IMR-90 (cell line): Measurements from ENCODE around the gene ATG7. TPM values are rescaled to one million over a fixed set of nuclear protein-coding genes. Genes with fewer than 3 reads are reported as not detected.

Source experiments
- ATAC-seq: fragments of 200-7000 bp; cut with Tn5 transposase; 2 replicates; pipeline ENCODE4 v1.9.1; 2020; ENCODE audit warnings: low read depth, mild to moderate bottlenecking, moderate library complexity
- BruUV-seq: library from RNA; stranded (reverse); fragments of 400-500 nt; replicated peaks from 2 replicates; lab custom pipeline; 2021; lab: Mats Ljungman, UMichigan
- CTCF ChIA-PET: fragments of 300-600 bp; formaldehyde crosslinking; extraction: SDS; loops from one replicate; lab custom pipeline; 2021; ENCODE audit warnings: antibody characterized with exemption; lab: Yijun Ruan, JAX
- POLR2A ChIA-PET: fragments of 300-600 bp; sonication (Branson Sonifier 250); formaldehyde crosslinking; loops from one replicate; lab custom pipeline; 2022; ENCODE audit warnings: antibody characterized with exemption; ENCODE audit not compliant: unreplicated experiment; lab: Charles Lee
- DNase-seq: peaks from one replicate; pipeline ENCODE4 v3.0.0; 2013
- H2AFZ ChIP-seq: replicated peaks from 2 replicates; pipeline ENCODE3; 2013; ENCODE audit warnings: low read length, mild to moderate bottlenecking; ENCODE audit not compliant: poor library complexity
- H2AK5ac ChIP-seq: 2 replicates; pipeline ENCODE4 v1.6.1; 2013; ENCODE audit warnings: low read depth, low read length, inconsistent platforms
- H2AK9ac ChIP-seq: replicated peaks from 2 replicates; pipeline ENCODE3; 2013; ENCODE audit warnings: mild to moderate bottlenecking, low read depth, low read length, moderate library complexity; ENCODE audit not compliant: poor library complexity
- H2BK120ac ChIP-seq: 2 replicates; pipeline ENCODE4 v1.6.1; 2013; ENCODE audit warnings: low read depth, low read length, inconsistent platforms
- H2BK15ac ChIP-seq: 3 replicates; pipeline ENCODE4 v1.6.1; 2013; ENCODE audit warnings: low read depth, low read length, inconsistent platforms
- H2BK20ac ChIP-seq: 2 replicates; pipeline ENCODE4 v1.6.1; 2013; ENCODE audit warnings: low read depth, mild to moderate bottlenecking, inconsistent platforms, low read length, moderate library complexity
- H2BK5ac ChIP-seq: 2 replicates; pipeline ENCODE4 v1.6.1; 2013; ENCODE audit warnings: mild to moderate bottlenecking, low read depth, low read length, inconsistent platforms; ENCODE audit not compliant: poor library complexity, severe bottlenecking
- H3K14ac ChIP-seq: replicated peaks from 2 replicates; pipeline ENCODE4 v1.6.1; 2013; ENCODE audit warnings: low read depth, low read length, inconsistent platforms
- H3K18ac ChIP-seq: 2 replicates; pipeline ENCODE4 v1.6.1; 2013; ENCODE audit warnings: low read depth, low read length, control low read depth
- H3K23ac ChIP-seq: 2 replicates; pipeline ENCODE4 v1.6.1; 2013; ENCODE audit warnings: low read depth, low read length, inconsistent platforms
- H3K27ac ChIP-seq: 2 replicates; pipeline ENCODE4 v1.5.1; 2013; ENCODE audit warnings: mild to moderate bottlenecking, control low read depth, low read length; ENCODE audit not compliant: insufficient read depth
- H3K27me3 ChIP-seq: 2 replicates; pipeline ENCODE4 v1.6.1; 2013; ENCODE audit warnings: low read length; ENCODE audit not compliant: control insufficient read depth, insufficient read depth
- H3K36me3 ChIP-seq: 2 replicates; pipeline ENCODE4 v1.6.1; 2013; ENCODE audit warnings: low read length, mixed read lengths; ENCODE audit not compliant: control insufficient read depth, insufficient read depth
- H3K4ac ChIP-seq: 2 replicates; pipeline ENCODE4 v1.6.1; 2013; ENCODE audit warnings: low read depth, low read length, inconsistent platforms
- H3K4me1 ChIP-seq: 2 replicates; pipeline ENCODE4 v1.6.1; 2013; ENCODE audit warnings: low read length, mixed read lengths; ENCODE audit not compliant: control insufficient read depth, insufficient read depth
- H3K4me2 ChIP-seq: 2 replicates; pipeline ENCODE4 v1.6.1; 2013; ENCODE audit warnings: low read depth, mild to moderate bottlenecking, control low read depth, low read length, moderate library complexity
- H3K4me3 ChIP-seq: 2 replicates; pipeline ENCODE4 v1.5.1; 2013; ENCODE audit warnings: low read depth, mild to moderate bottlenecking, control low read depth, low read length, moderate library complexity; ENCODE audit not compliant: insufficient read depth
- H3K56ac ChIP-seq: 2 replicates; pipeline ENCODE4 v1.6.1; 2013; ENCODE audit warnings: low read length, inconsistent platforms; ENCODE audit not compliant: insufficient read depth; ENCODE audit errors: extremely low read depth
- H3K79me1 ChIP-seq, 2 experiments: 2 replicates each; pipeline ENCODE4 v1.6.1; 2013; ENCODE audit warnings: low read length in 2 of 2, inconsistent platforms in 1 of 2, low read depth in 1 of 2
- H3K9ac ChIP-seq: 2 replicates; pipeline ENCODE4 v1.6.1; 2013; ENCODE audit warnings: low read depth, low read length, control low read depth
- H3K9me1 ChIP-seq: 2 replicates; pipeline ENCODE4 v1.6.1; 2013; ENCODE audit warnings: low read length, inconsistent platforms; ENCODE audit not compliant: insufficient read depth
- H3K9me3 ChIP-seq: 2 replicates; pipeline ENCODE4 v1.6.1; 2013; ENCODE audit warnings: low read length; ENCODE audit not compliant: control insufficient read depth, insufficient read depth
- H4K20me1 ChIP-seq: 2 replicates; pipeline ENCODE4 v1.6.1; 2013; ENCODE audit warnings: low read length, inconsistent platforms; ENCODE audit not compliant: insufficient read depth
- H4K5ac ChIP-seq: 2 replicates; pipeline ENCODE4 v1.6.1; 2013; ENCODE audit warnings: mild to moderate bottlenecking, low read depth, low read length, control low read depth
- H4K8ac ChIP-seq, 2 experiments: 2 replicates each; pipeline ENCODE4 v1.6.1; 2013; ENCODE audit warnings: low read depth in 2 of 2, low read length in 2 of 2, control low read depth in 1 of 2, inconsistent platforms in 1 of 2
- H4K91ac ChIP-seq: 2 replicates; pipeline ENCODE4 v1.6.1; 2013; ENCODE audit warnings: low read depth, low read length, inconsistent platforms; ENCODE audit not compliant: insufficient read depth
- BHLHE40 ChIP-seq: fragments of 150-350 bp; IDR thresholded peaks from 2 replicates; pipeline ENCODE4 v1.6.1; 2016; ENCODE audit warnings: mild to moderate bottlenecking, low read depth, low read length
- FOS ChIP-seq: fragments of 150-350 bp; IDR thresholded peaks from 2 replicates; pipeline ENCODE4 v1.6.1; 2016; ENCODE audit warnings: low read depth, low read length
- MAZ ChIP-seq: IDR thresholded peaks from 2 replicates; pipeline ENCODE4 v1.6.1; 2012; ENCODE audit warnings: low read depth, mild to moderate bottlenecking, low read length, improper control_type of control experiment, moderate library complexity, borderline replicate concordance
- MXI1 ChIP-seq: IDR thresholded peaks from 2 replicates; pipeline ENCODE4 v1.6.1; 2012; ENCODE audit warnings: low read depth, mild to moderate bottlenecking, low read length, moderate library complexity, borderline replicate concordance
- RAD21 ChIP-seq: IDR thresholded peaks from 2 replicates; pipeline ENCODE4 v1.6.1; 2012; ENCODE audit warnings: low read length, improper control_type of control experiment
- RCOR1 ChIP-seq: IDR thresholded peaks from 2 replicates; pipeline ENCODE4 v1.6.1; 2012; ENCODE audit warnings: mild to moderate bottlenecking, low read length, improper control_type of control experiment; ENCODE audit not compliant: insufficient replicate concordance
- SMC3 ChIP-seq: fragments of 150-350 bp; IDR thresholded peaks from 2 replicates; pipeline ENCODE4 v1.6.1; 2016; ENCODE audit warnings: low read depth, mild to moderate bottlenecking, antibody characterized with exemption, low read length, moderate library complexity
- WGBS, 2 experiments: methylation state at CpG; one replicate each; pipeline versions ENCODE4 v1.1.5 to v1.1.7; 2013; ENCODE audit warnings: missing lambda C conversion rate in 2 of 2; ENCODE audit not compliant: insufficient read length in 1 of 2; ENCODE audit errors: extremely low coverage in 2 of 2; 5-methylcytosine and 5-hydroxymethylcytosine counted together
- dilution Hi-C: fragments of 300-500 bp; cut with HindIII; formaldehyde crosslinking; loops from one replicate; pipeline ENCODE4 v1.14.3; 2018; ENCODE audit warnings: low sequenced_read_pairs; ENCODE audit not compliant: unreplicated experiment
- in situ Hi-C: fragments of 300-500 bp; cut with MboI; formaldehyde crosslinking; loops from 3 replicates; pipeline ENCODE4 v1.14.3; 2019; ENCODE audit warnings: low sequenced_read_pairs, inconsistent platforms, mixed read lengths
- intact Hi-C: fragments of 100-400 bp; cut with micrococcal nuclease; formaldehyde crosslinking; loops from 2 replicates; pipeline ENCODE4 v1.10.0; 2022
- polyA plus RNA-seq, 3 experiments: library from polyadenylated mRNA; depleted of rRNA; stranded (reverse); fragments of >200 nt; gene quantifications; 2 replicates each; pipeline ENCODE4 v1.2.3, GENCODE V29; 2012; ENCODE audit warnings: low replicate concordance in 1 of 3
- total RNA-seq: library from RNA; depleted of rRNA; stranded (reverse); fragments of >200 nt; gene quantifications from 2 replicates; pipeline ENCODE4 v1.2.3, GENCODE V29; 2012

The ATG7 gene
- total and polyA plus RNA-seq, 2 of the 4 experiments (the other 2 are of a cell fraction): 15.6 to 51.4 TPM

DNA sequence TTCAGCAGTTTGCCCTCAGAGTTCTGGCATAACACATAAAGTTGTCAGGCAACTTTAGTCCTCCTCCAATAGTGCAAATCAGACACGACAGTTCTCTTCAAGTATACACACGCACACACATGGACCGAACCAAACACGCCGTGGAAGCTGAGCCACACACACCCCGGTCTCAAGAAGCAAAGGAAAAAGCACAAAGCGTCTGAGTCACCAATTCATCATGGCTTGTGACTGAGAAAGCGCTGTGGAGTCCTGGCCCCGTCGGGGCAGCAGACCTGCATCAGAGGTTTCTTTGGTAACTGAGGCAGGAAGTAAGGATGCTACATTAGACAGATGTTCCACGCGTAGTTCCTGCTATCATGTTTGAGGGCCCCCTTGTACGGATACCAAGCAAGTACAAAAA, 285.8 kb downstream of the ATG7 start:
- Histone ChIP-seq H3K27me3 (no peaks in the 10 kb centered on the region), H4K8ac (peak overlapping the region in 1 of 2 experiments; percentile 50; a peak in 2 of 4 replicates), H4K5ac (no peak overlapping the region), H3K14ac (no peak overlapping the region; the same call in 1 of the 2 replicates), H3K36me3 (peaks cover 61% of the 10 kb centered on the region), H3K9me1 (peaks cover 50% of the 10 kb centered on the region), H3K56ac (no peak overlapping the region), H3K4me1 (peaks cover 34% of the 10 kb centered on the region), H3K4me3 (no peak overlapping the region), H3K9me3 (no peaks in the 10 kb centered on the region), H3K4me2 (no peak overlapping the region), H3K4ac (peak overlapping the region; percentile 66; the same call in 1 of the 2 replicates), H2AK9ac (no peak overlapping the region), H3K27ac (peak overlapping the region; percentile 5; the same call in 1 of the 2 replicates), H2BK5ac (peak overlapping the region; percentile 68), H2BK120ac (peak overlapping the region; percentile 35), H3K79me1 (peaks cover 46 to 98% of the 10 kb centered on the region in 2 experiments), H2BK20ac (0 out of 2 replicates have a peak overlapping the region, but pooled peaks have one; percentile 28), H2BK15ac (no peak overlapping the region), H3K23ac (peak overlapping the region; percentile 48), H2AK5ac (no peak overlapping the region), H2AFZ (no peak overlapping the region), H4K20me1 (peaks cover 76% of the 10 kb centered on the region), H3K18ac (peak overlapping the region; percentile 49; the same call in 1 of the 2 replicates), H4K91ac (peak overlapping the region; percentile 41), H3K9ac (no peak overlapping the region)
- ATAC-seq: peak; percentile 34
- dilution Hi-C loops: no loop called here
- TF ChIP-seq BHLHE40 (0 out of 2 replicates have a peak, but pooled peaks have one; percentile 40), FOS (peak; percentile 62), MAZ (no peak), RCOR1 (no peak), MXI1 (peak; percentile 76), SMC3 (peak; percentile 13; the same call in 1 of the 2 replicates), RAD21 (peak; percentile 31; the same call in 1 of the 2 replicates)
- 50% methylated on average over 2 of the region's 13 CpGs; no CpG with 5 or more reads in 1 of the 2 experiments for WGBS, 2 experiments
- DNase-seq: peak; percentile 90
- intact Hi-C loops: no loop called here
- CTCF ChIA-PET: interaction anchor here (0.6 kb wide), 1 partner anchor 114 kb away, joined by 3 read pairs; no protein-coding TSS in a partner anchor
- in situ Hi-C loops: no loop called here
- BruUV-seq: no TSS peak
- POLR2A ChIA-PET: interaction anchor here (0.6 kb wide), 1 partner anchor 1832 kb away, joined by 12 read pairs; no protein-coding TSS in a partner anchor
